Mesothelial cell of epicardium (in vitro differentiated cells): ENCODE data around the gene SH3PXD2B. TPM values are rescaled to one million over a fixed set of nuclear protein-coding genes. Genes with fewer than 3 reads are reported as not detected.

Experiments used
- DNase-seq, 2 experiments: peaks; one replicate each; pipeline ENCODE4 v3.0.0; 2021; ENCODE audit warnings: low spot score in 2 of 2; ENCODE audit not compliant: unreplicated experiment in 2 of 2
- H3K27ac Mint-ChIP-seq: 2 replicates; pipeline ENCODE4 v1.8.0; 2021; ENCODE audit warnings: mixed read lengths
- H3K27me3 Mint-ChIP-seq: 2 replicates; pipeline ENCODE4 v1.8.0; 2021; ENCODE audit warnings: low read depth, mixed read lengths
- H3K36me3 Mint-ChIP-seq: 2 replicates; pipeline ENCODE4 v1.8.0; 2021; ENCODE audit warnings: mixed read lengths
- H3K4me1 Mint-ChIP-seq: 2 replicates; pipeline ENCODE4 v1.8.0; 2021; ENCODE audit warnings: mixed read lengths
- H3K4me3 Mint-ChIP-seq: 2 replicates; pipeline ENCODE4 v1.8.0; 2021; ENCODE audit warnings: mild to moderate bottlenecking, moderate library complexity, mixed read lengths
- H3K9me3 Mint-ChIP-seq: 2 replicates; pipeline ENCODE4 v1.8.0; 2021; ENCODE audit warnings: mixed read lengths
- total RNA-seq: library from RNA; stranded (reverse); gene quantifications from 3 replicates; pipeline ENCODE4 v1.2.1, GENCODE V29; 2021
- TF ChIP-seq, protein P1 (sequence below): fragments of 200-600 bp; sonication (generic); IDR thresholded peaks from one replicate; pipeline ENCODE4 v1.5.0; 2021; ENCODE audit warnings: antibody characterized with exemption; ENCODE audit not compliant: unreplicated experiment

The SH3PXD2B gene
- total RNA-seq, 1 donor from 2014 or later: 68.9 TPM

DNA sequence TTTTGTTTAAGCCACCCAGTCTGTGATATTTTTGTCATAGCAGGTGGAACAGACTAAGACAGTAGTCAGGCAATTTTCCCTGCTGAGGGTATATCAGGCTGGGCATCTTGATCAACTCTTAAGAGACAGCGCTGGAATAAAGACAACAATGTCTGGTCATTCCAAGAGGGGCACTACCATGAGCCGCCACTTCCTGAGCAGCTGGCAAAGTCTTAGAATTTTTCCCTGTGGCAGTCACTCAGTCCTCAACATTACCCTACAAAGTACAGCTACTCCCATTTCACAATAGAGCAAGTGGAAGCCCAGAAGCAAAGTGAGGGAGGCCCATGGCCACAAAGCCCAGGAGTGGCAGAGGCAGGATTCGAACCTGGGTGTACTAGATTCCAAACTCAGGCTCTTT is 74.8 kb downstream of the SH3PXD2B start:
- no peaks in the 10 kb centered on the region for H3K27me3 Mint-ChIP-seq
- H3K27ac Mint-ChIP-seq: no peak overlapping the region
- peaks cover 41% of the 10 kb centered on the region for H3K36me3 Mint-ChIP-seq
- H3K4me1 Mint-ChIP-seq: no peaks in the 10 kb centered on the region
- DNase-seq: no peak
- TF ChIP-seq, protein P1, sequence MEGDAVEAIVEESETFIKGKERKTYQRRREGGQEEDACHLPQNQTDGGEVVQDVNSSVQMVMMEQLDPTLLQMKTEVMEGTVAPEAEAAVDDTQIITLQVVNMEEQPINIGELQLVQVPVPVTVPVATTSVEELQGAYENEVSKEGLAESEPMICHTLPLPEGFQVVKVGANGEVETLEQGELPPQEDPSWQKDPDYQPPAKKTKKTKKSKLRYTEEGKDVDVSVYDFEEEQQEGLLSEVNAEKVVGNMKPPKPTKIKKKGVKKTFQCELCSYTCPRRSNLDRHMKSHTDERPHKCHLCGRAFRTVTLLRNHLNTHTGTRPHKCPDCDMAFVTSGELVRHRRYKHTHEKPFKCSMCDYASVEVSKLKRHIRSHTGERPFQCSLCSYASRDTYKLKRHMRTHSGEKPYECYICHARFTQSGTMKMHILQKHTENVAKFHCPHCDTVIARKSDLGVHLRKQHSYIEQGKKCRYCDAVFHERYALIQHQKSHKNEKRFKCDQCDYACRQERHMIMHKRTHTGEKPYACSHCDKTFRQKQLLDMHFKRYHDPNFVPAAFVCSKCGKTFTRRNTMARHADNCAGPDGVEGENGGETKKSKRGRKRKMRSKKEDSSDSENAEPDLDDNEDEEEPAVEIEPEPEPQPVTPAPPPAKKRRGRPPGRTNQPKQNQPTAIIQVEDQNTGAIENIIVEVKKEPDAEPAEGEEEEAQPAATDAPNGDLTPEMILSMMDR: no peak
- no peaks in the 10 kb centered on the region for H3K9me3 Mint-ChIP-seq
- no peak overlapping the region for H3K4me3 Mint-ChIP-seq

DNA sequence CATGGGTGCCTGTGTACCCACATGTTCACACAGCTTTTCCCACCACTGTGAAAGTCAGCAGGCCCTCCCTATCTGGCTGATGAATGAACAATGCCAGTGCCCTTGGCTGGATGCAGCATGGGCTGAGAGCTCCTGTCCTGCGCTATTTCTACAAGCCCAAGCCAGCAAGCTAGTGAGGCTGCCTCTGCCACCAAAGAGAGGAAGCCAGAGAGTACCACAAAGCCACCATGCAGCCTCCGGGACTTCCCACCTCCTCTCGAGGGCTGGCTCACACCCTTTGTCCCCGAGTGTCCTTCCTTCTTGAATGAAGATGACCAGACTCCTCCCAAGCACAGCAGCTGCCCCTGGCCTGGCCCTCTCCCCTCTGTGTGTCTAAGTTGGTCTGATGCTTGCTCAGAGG is 76.5 kb downstream of the SH3PXD2B start:
- Mint-ChIP-seq H3K36me3 (peaks cover 51% of the 10 kb centered on the region), H3K27ac (no peak overlapping the region), H3K4me1 (no peaks in the 10 kb centered on the region), H3K9me3 (no peaks in the 10 kb centered on the region), H3K4me3 (no peak overlapping the region), H3K27me3 (no peaks in the 10 kb centered on the region)
- DNase-seq: no peak
- TF ChIP-seq, protein P1: no peak

DNA sequence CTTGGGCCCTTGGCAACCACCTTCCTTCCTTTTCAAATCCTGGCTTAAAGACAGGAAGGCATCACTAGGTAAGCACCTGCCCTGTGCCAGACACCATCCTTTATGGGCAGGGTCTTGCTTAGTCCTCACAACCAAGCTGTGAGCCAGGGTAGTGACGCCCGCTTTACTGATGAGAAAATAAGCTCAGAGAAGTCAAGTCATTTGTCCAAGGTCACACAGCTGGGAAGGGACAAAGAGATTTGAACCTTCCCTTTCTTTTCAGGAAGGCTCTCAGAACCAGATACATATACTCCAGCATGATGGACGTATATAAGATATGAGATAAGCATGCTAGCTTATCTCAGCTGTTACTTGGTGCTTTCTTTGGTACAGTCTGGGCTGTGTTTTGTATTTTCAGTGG is 76.9 kb downstream of the SH3PXD2B start:
- no peak overlapping the region for H3K27ac Mint-ChIP-seq
- peaks cover 55% of the 10 kb centered on the region for H3K36me3 Mint-ChIP-seq

DNA sequence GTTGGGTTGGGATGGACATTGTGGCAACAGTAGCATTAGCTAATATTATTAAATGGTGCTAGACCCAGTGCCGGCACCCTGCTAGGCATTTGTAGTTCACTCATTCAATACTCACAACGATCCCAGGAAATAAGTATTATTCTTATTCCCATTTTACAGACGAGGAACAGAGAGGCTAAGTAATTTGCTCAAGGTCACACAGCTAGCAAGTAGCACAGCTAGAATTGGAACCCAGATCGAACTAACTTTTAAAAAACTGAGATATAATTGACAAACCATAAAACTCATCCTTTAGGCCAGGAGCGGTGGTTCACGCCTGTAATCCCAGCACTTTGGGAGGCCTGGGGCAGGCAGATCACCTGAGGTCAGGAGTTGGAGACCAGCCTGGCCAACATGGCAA is 79.5 kb downstream of the SH3PXD2B start:
- peaks cover 63% of the 10 kb centered on the region for H3K36me3 Mint-ChIP-seq
- H3K9me3 Mint-ChIP-seq: peaks cover 12% of the 10 kb centered on the region
- DNase-seq: no peak
- H3K27me3 Mint-ChIP-seq: no peaks in the 10 kb centered on the region
- TF ChIP-seq, protein P1: no peak
- H3K4me3 Mint-ChIP-seq: no peak overlapping the region
- H3K4me1 Mint-ChIP-seq: no peaks in the 10 kb centered on the region
- H3K27ac Mint-ChIP-seq: no peak overlapping the region

More for the DNA sequence above, 76.9 kb downstream of the SH3PXD2B start:
- DNase-seq: no peak
- no peaks in the 10 kb centered on the region for H3K27me3 Mint-ChIP-seq
- H3K4me1 Mint-ChIP-seq: no peaks in the 10 kb centered on the region
- no peaks in the 10 kb centered on the region for H3K9me3 Mint-ChIP-seq
- no peak overlapping the region for H3K4me3 Mint-ChIP-seq
- TF ChIP-seq, protein P1: no peak

DNA sequence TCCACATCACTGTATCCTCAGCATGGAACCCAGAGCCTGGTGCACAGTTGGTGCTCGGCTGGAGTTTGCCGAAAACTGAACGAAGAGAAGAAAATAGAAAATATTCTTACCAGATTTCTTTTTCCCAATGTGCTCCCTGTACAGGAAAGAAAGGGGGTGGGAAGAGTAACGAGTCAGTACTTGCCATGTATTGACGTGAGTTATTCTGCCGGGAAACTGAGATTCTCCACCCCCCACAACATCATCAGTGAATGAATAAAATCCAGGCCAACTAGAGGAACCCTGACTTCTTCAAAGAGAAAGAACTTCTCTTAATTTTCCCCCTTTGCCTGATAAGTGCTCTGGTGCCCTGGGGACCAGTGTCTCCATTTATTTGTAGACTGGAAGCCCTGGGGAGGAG is 80.6 kb downstream of the SH3PXD2B start:
- TF ChIP-seq, protein P1: no peak
- H3K27ac Mint-ChIP-seq: no peak overlapping the region
- DNase-seq: no peak
- H3K27me3 Mint-ChIP-seq: no peaks in the 10 kb centered on the region
- no peak overlapping the region for H3K4me3 Mint-ChIP-seq
- H3K4me1 Mint-ChIP-seq: no peaks in the 10 kb centered on the region
- peaks cover 12% of the 10 kb centered on the region for H3K9me3 Mint-ChIP-seq
- H3K36me3 Mint-ChIP-seq: peaks cover 61% of the 10 kb centered on the region

DNA sequence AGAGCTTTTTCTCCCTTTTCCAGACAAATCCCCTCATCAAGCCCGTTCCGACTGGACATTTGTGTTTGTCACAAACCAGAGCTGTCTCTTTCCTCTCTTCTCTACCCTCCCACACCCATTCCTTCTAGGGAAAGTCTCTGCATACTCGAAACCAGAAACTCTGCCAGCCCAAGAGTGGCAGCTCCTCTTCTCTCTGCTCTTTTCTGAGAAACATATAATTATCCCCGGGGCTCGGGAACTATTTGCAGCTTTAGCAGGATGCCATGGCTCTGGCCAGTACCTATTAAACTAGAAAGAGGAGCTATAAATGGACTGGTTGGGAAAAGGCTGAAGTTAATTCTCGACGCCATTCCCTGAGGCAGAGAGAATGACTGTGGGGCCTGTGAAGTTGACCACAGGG is 82.6 kb downstream of the SH3PXD2B start:
- Mint-ChIP-seq H3K9me3 (peaks cover 16% of the 10 kb centered on the region), H3K4me1 (no peaks in the 10 kb centered on the region), H3K4me3 (no peak overlapping the region), H3K27ac (no peak overlapping the region), H3K27me3 (no peaks in the 10 kb centered on the region), H3K36me3 (peaks cover 66% of the 10 kb centered on the region)
- no peak for DNase-seq
- TF ChIP-seq, protein P1: no peak
